ENCODE results near the gene HCFC1R1. TPM values are rescaled to one million over a fixed set of nuclear protein-coding genes. Genes with fewer than 3 reads are reported as not detected.

The HCFC1R1 gene
- total and polyA plus RNA-seq, 5 experiments from 2014 or later, result 13.1 to 16.5 (median 15.1) TPM

GRCh38 chr16:3014971-3015370 is 8.8 kb downstream of the HCFC1R1 start:
- peaks cover 0 to 13% (median 2%) of the 10 kb centered on the region in 5 donors for H3K27me3 Mint-ChIP-seq
- no peak overlapping the region for H3K27ac Mint-ChIP-seq
- H3K9me3 Mint-ChIP-seq, result no peaks in the 10 kb centered on the region
- ATAC-seq (no peak), DNase-seq (peak in 1 of 10 donors; percentile 40)
- no peak overlapping the region for H3K4me3 Mint-ChIP-seq
- peaks cover under 1 to 19% (median 13%) of the 10 kb centered on the region in 4 donors for H3K4me1 Mint-ChIP-seq
- POLR2A ChIA-PET, result interaction anchor here (0.8 kb wide), 1 partner anchor 13 kb away, joined by 3 read pairs; no protein-coding TSS in a partner anchor
- H3K36me3 Mint-ChIP-seq, result no peaks in the 10 kb centered on the region

- Mint-ChIP-seq H3K27ac (no peak overlapping the region), H3K27me3 (peaks cover 0 to 13% (median 2%) of the 10 kb centered on the region in 5 donors), H3K36me3 (no peaks in the 10 kb centered on the region), H3K4me1 (peaks cover 0 to 13% (median 7%) of the 10 kb centered on the region in 4 donors), H3K9me3 (no peaks in the 10 kb centered on the region), H3K4me3 (no peak overlapping the region)
- ATAC-seq, result no peak
- peak in 1 of 10 donors; percentile 43 for DNase-seq
- POLR2A ChIA-PET, result interaction anchor here (1.2 kb wide), 1 partner anchor 10 kb away, joined by 3 read pairs; no protein-coding TSS in a partner anchor
These were observed 9.6 kb downstream of the HCFC1R1 start for GRCh38 chr16:3013998-3014690.

GRCh38 chr16:3013491-3013951 is 10.2 kb downstream of the HCFC1R1 start:
- H3K4me3 Mint-ChIP-seq, result no peak overlapping the region
- ATAC-seq (no peak), DNase-seq (peak in 1 of 10 donors; percentile 53)
- no peaks in the 10 kb centered on the region for H3K36me3 Mint-ChIP-seq
- H3K27ac Mint-ChIP-seq, result no peak overlapping the region
- H3K27me3 Mint-ChIP-seq, result peaks cover 0 to 13% (median 2%) of the 10 kb centered on the region in 5 donors
- POLR2A ChIA-PET, result interaction anchor here (1.2 to 10.1 kb wide), 2 partner anchors 10 to 12 kb away, joined by 3 to 170 read pairs; partner anchors contain the start of genes CLDN6, HCFC1R1, THOC6 and TNFRSF12A
- H3K9me3 Mint-ChIP-seq, result no peaks in the 10 kb centered on the region
- peaks cover 2 to 17% (median 11%) of the 10 kb centered on the region in 4 donors for H3K4me1 Mint-ChIP-seq

GRCh38 chr16:3012828-3013420 is 10.8 kb downstream of the HCFC1R1 start, which contains the start of gene CLDN9:
Gene CLDN9, plus strand, starts transcription at chr16:3012923. Its CDS starts 440 bp downstream, at chr16:3013363.
- peak in 1 of 10 donors; percentile 59 for DNase-seq
- H3K36me3 Mint-ChIP-seq, result no peaks in the 10 kb centered on the region
- H3K4me3 Mint-ChIP-seq, result peak within 1 kb of the TSS in 2 of 10 donors; percentile 7 to 8

GRCh38 chr16:3012246-3012645 is 11.5 kb downstream of the HCFC1R1 start:
- peaks cover 0 to 13% (median 2%) of the 10 kb centered on the region in 5 donors for H3K27me3 Mint-ChIP-seq

More at GRCh38 chr16:3012828-3013420, 10.8 kb downstream of the HCFC1R1 start, which contains the start of gene CLDN9:
- Mint-ChIP-seq H3K9me3 (no peaks in the 10 kb centered on the region), H3K4me1 (peaks cover 8 to 17% (median 13%) of the 10 kb centered on the region in 4 donors), H3K27ac (no peak within 1 kb of the TSS), H3K27me3 (peaks cover 0 to 13% (median 2%) of the 10 kb centered on the region in 5 donors)
- POLR2A ChIA-PET, result interaction anchor here (10.1 kb wide), 1 partner anchor 12 kb away, joined by 170 read pairs; the partner anchor contains the start of genes CLDN6, HCFC1R1, THOC6 and TNFRSF12A
- peak; percentile 48 to 55 for ATAC-seq

GRCh38 chr16:3010510-3010909 is 13.2 kb downstream of the HCFC1R1 start:
- Mint-ChIP-seq H3K9me3 (no peaks in the 10 kb centered on the region), H3K4me3 (no peak overlapping the region), H3K36me3 (no peaks in the 10 kb centered on the region), H3K27me3 (peaks cover 0 to 14% (median 1%) of the 10 kb centered on the region in 5 donors), H3K27ac (no peak overlapping the region), H3K4me1 (peaks cover 16 to 32% (median 26%) of the 10 kb centered on the region in 4 donors)
- POLR2A ChIA-PET, result interaction anchor here (0.6 to 10.1 kb wide), 3 partner anchors 10 to 55 kb away, joined by 4 to 170 read pairs (median 5); partner anchors contain the start of genes CLDN6, HCFC1R1, IL32 and THOC6
- no peak for ATAC-seq
- no peak for DNase-seq

More at GRCh38 chr16:3012246-3012645, 11.5 kb downstream of the HCFC1R1 start:
- Mint-ChIP-seq H3K4me1 (peaks cover 12 to 23% (median 18%) of the 10 kb centered on the region in 4 donors), H3K9me3 (no peaks in the 10 kb centered on the region), H3K36me3 (no peaks in the 10 kb centered on the region), H3K27ac (no peak overlapping the region), H3K4me3 (peak overlapping the region in 2 of 10 donors; percentile 7 to 8)
- peak; percentile 36 to 39 for ATAC-seq
- peak in 1 of 10 donors; percentile 53 for DNase-seq
- POLR2A ChIA-PET, result interaction anchor here (0.6 to 10.1 kb wide), 2 partner anchors 13 to 1475 kb away, joined by 3 to 170 read pairs; partner anchors contain the start of genes CLDN6, HCFC1R1, THOC6 and TNFRSF12A

GRCh38 chr16:3009568-3010390 is 14.0 kb downstream of the HCFC1R1 start:
- H3K27me3 Mint-ChIP-seq, result peaks cover 0 to 16% (median 1%) of the 10 kb centered on the region in 5 donors
- H3K4me1 Mint-ChIP-seq, result peaks cover 16 to 35% (median 29%) of the 10 kb centered on the region in 4 donors
- DNase-seq (no peak), ATAC-seq (no peak)
- peak overlapping the region in 1 of 10 donors; percentile 24 for H3K4me3 Mint-ChIP-seq
- no peaks in the 10 kb centered on the region for H3K9me3 Mint-ChIP-seq
- no peak overlapping the region for H3K27ac Mint-ChIP-seq
- H3K36me3 Mint-ChIP-seq, result no peaks in the 10 kb centered on the region
- POLR2A ChIA-PET, result interaction anchor here (10.1 kb wide), 1 partner anchor 15 kb away, joined by 170 read pairs; the partner anchor contains the start of genes CLDN6, HCFC1R1, THOC6 and TNFRSF12A

GRCh38 chr16:3008690-3009037 is 15.1 kb downstream of the HCFC1R1 start:
- peaks cover 16 to 38% (median 31%) of the 10 kb centered on the region in 4 donors for H3K4me1 Mint-ChIP-seq
- POLR2A ChIA-PET, result interaction anchor here (1.1 to 10.1 kb wide), 2 partner anchors 17 to 28 kb away, joined by 3 to 170 read pairs; partner anchors contain the start of genes CLDN6, HCFC1R1, THOC6 and TNFRSF12A
- ATAC-seq (no peak), DNase-seq (no peak)
- H3K36me3 Mint-ChIP-seq, result no peaks in the 10 kb centered on the region
- no peak overlapping the region for H3K27ac Mint-ChIP-seq
- H3K27me3 Mint-ChIP-seq, result peaks cover 0 to 17% (median 1%) of the 10 kb centered on the region in 5 donors
- H3K9me3 Mint-ChIP-seq, result no peaks in the 10 kb centered on the region
- H3K4me3 Mint-ChIP-seq, result peak overlapping the region in 4 of 10 donors; percentile 30 to 85 (median 76)

- peak overlapping the region in 2 of 10 donors; percentile 62 to 79 for H3K27ac Mint-ChIP-seq
- ATAC-seq, result no peak
- POLR2A ChIA-PET, result interaction anchor here (1.1 to 10.1 kb wide), 2 partner anchors 17 to 27 kb away, joined by 3 to 170 read pairs; partner anchors contain the start of genes CLDN6, HCFC1R1, THOC6 and TNFRSF12A
- peaks cover 0 to 17% (median 1%) of the 10 kb centered on the region in 5 donors for H3K27me3 Mint-ChIP-seq
- H3K36me3 Mint-ChIP-seq, result no peaks in the 10 kb centered on the region
- peaks cover 16 to 38% (median 31%) of the 10 kb centered on the region in 4 donors for H3K4me1 Mint-ChIP-seq
- peak in 2 of 10 donors; percentile 24 to 30 for DNase-seq
- H3K9me3 Mint-ChIP-seq, result no peaks in the 10 kb centered on the region
- H3K4me3 Mint-ChIP-seq, result peak overlapping the region; percentile 61 to 88 (median 76)
These were observed 15.6 kb downstream of the HCFC1R1 start for GRCh38 chr16:3007957-3008689.

GRCh38 chr16:3007059-3007956 is 16.4 kb downstream of the HCFC1R1 start:
- H3K27me3 Mint-ChIP-seq, result peaks cover 0 to 13% (median 1%) of the 10 kb centered on the region in 5 donors
- peaks cover 16 to 35% (median 31%) of the 10 kb centered on the region in 4 donors for H3K4me1 Mint-ChIP-seq
- H3K4me3 Mint-ChIP-seq, result peak overlapping the region; percentile 50 to 88 (median 76)
- H3K9me3 Mint-ChIP-seq, result no peaks in the 10 kb centered on the region
- no peaks in the 10 kb centered on the region for H3K36me3 Mint-ChIP-seq
- DNase-seq, result no peak
- POLR2A ChIA-PET, result interaction anchor here (1.1 to 10.1 kb wide), 2 partner anchors 18 to 26 kb away, joined by 3 to 170 read pairs; partner anchors contain the start of genes CLDN6, HCFC1R1, THOC6 and TNFRSF12A
- H3K27ac Mint-ChIP-seq, result peak overlapping the region in 1 of 10 donors; percentile 79
- ATAC-seq, result no peak

All from naive thymus-derived CD8-positive, alpha-beta T cell (primary cell).